Activated CD4-positive, alpha-beta T cell treated with anti-CD3 and anti-CD28 coated beads, Interleukin-2, amount 50 U/mL, for 16 hours (primary cell): ENCODE measurements around the gene OR11A1.
"Not testable (repeated sequence)": the region's sequence is repeated elsewhere in the genome, so short reads cannot be mapped to it uniquely, and the experiment has no call there.

ENCODE experiments used
- DNase-seq: peaks from one replicate; pipeline ENCODE4 v3.0.0-alpha.2; 2020

Gene OR11A1

GRCh38 chr6:29477923-29478450 lies 21.1 kb upstream of the OR11A1 start:
- no peak for DNase-seq

- DNase-seq: no peak
These were observed 18.1 kb upstream of the OR11A1 start for GRCh38 chr6:29474996-29475395.

GRCh38 chr6:29466241-29466640 lies 9.4 kb upstream of the OR11A1 start:
- no peak for DNase-seq

GRCh38 chr6:29465801-29466200 lies 8.9 kb upstream of the OR11A1 start:
- no peak for DNase-seq

GRCh38 chr6:29465279-29465678 lies 8.4 kb upstream of the OR11A1 start:
- no peak for DNase-seq

- DNase-seq: no peak
These were observed 5.2 kb upstream of the OR11A1 start for GRCh38 chr6:29462022-29462421.

- DNase-seq: no peak
These were observed 4.3 kb upstream of the OR11A1 start for GRCh38 chr6:29461021-29461814.

GRCh38 chr6:29451471-29452193 lies 5.2 kb downstream of the OR11A1 start:
- peak; percentile 3 for DNase-seq

GRCh38 chr6:29447670-29448069 lies 9.2 kb downstream of the OR11A1 start:
- no peak for DNase-seq

GRCh38 chr6:29444031-29444430 lies 12.8 kb downstream of the OR11A1 start:
- DNase-seq: not testable (repeated sequence)

- DNase-seq: no peak
These were observed 14.2 kb downstream of the OR11A1 start for GRCh38 chr6:29442719-29443118.

- no peak for DNase-seq
These were observed 17.9 kb downstream of the OR11A1 start, which contains the start of gene OR10C1 for GRCh38 chr6:29439006-29439405. OR10C1 (plus strand) TSS chr6:29439306; CDS start chr6:29440016, 710 bp downstream.

- DNase-seq: not testable (repeated sequence)
These were observed 20.1 kb downstream of the OR11A1 start for GRCh38 chr6:29436730-29437129.

- no peak for DNase-seq
These were observed 30.2 kb downstream of the OR11A1 start for GRCh38 chr6:29426654-29427053.

- no peak for DNase-seq
These were observed 31.8 kb downstream of the OR11A1 start for GRCh38 chr6:29425075-29425474.

- peak; percentile 27 for DNase-seq
These were observed 32.3 kb downstream of the OR11A1 start for GRCh38 chr6:29424575-29424974.

- DNase-seq: no peak
These were observed 32.7 kb downstream of the OR11A1 start for GRCh38 chr6:29424168-29424567.

- DNase-seq: no peak
These were observed 37.4 kb downstream of the OR11A1 start for GRCh38 chr6:29419516-29419915.

GRCh38 chr6:29414588-29414987 lies 42.3 kb downstream of the OR11A1 start, which contains the start of gene OR12D1:
OR12D1 (plus strand) TSS chr6:29414928.
- DNase-seq: no peak

- DNase-seq: no peak
These were observed 53.1 kb downstream of the OR11A1 start for GRCh38 chr6:29403801-29404200.

GRCh38 chr6:29399525-29399924 lies 57.3 kb downstream of the OR11A1 start:
- no peak for DNase-seq

GRCh38 chr6:29395331-29395730 lies 61.5 kb downstream of the OR11A1 start, which contains the start of gene OR12D2:
OR12D2 (plus strand) TSS chr6:29395631; CDS start chr6:29396700, 1,069 bp downstream.
- no peak for DNase-seq

GRCh38 chr6:29388533-29388932 lies 68.3 kb downstream of the OR11A1 start:
- DNase-seq: no peak

GRCh38 chr6:29376003-29376402 lies 80.9 kb downstream of the OR11A1 start:
- DNase-seq: no peak
